Measurements from ENCODE around the gene PPIE. TPM values are rescaled to one million over a fixed set of nuclear protein-coding genes. Genes with fewer than 3 reads are reported as not detected.
A peak's percentile ranks its signal among the peaks of the same experiment; 100 is the strongest.

The PPIE gene
- total RNA-seq, 1 donor from 2014 or later, result 41.7 TPM

DNA sequence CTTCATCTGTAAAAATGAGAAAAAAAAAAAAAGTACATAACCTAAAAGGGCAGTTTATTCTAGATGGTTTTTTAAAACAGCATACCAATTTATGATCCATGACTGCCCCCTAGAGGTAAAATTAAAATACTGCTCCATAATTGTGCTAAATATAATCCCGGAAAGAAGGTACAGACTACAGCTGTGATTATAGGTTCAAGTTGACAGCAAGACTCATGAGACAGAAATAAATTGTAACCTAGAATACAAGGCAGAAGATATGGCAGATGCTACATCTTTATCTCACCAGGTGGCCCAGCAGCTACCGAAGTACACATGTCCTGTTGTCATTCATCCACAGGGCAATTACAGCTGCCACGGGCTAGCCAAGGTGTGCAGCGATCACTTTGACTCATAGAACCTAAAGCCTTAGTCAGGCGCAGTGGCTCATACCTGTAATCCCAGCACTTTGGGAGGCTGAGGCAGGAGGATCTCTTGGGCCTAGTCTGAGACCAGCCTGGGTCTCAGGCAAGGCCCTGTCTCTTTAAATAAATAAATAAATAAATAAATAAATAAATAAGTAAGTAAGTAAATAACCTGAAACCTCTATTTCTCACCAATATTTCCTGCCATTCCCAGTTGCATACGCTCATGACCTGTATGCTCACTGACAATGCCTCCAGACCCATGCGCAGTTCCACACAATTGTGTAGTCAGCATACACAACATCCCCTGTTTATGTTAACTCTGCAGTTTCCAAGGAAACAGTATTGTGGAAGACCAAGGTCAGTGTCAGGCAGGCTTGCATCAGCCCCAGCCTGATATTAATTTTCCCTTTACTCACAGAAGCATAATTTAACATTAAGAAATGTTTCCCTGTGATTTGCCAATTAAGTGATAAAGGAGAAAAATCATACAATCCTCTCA is 18.3 kb upstream of the PPIE start:
- peak; percentile 78 for DNase-seq

DNA sequence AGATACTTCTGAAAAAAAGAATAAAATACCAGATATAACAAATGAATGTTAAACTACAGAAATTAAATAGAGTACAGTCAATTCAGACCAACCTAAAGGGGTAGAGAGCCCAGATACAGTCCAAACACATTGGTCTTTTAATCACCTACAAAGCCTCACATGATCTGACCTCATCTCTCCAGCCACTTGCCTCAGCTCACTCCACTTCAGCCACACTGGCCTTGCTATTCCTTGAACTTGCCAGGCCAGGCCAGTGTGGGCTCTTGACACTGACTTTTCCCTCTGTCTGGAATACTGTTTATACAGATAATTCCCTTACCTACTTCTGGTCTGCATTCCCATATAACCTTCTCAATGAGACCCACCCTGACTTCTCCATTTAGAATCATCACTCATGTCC is 17.0 kb upstream of the PPIE start:
- DNase-seq, result no peak

DNA sequence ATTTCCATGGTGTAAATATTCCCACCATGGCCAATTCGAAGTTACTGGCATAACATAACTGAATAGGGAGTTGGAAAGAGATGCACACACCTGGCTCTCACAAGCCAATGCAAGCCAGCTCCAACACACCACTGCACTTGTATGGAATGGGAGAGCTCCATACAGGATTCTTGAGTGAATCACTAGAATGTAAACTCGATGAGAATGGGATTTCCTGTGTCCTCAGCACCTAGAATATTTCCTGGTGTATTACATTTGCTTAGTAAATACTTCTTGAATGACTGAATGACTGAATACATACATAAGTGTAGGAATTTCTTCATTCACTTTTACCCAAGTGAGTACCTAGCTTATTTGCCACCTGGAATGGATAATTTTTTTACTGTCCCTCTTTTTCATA is 16.2 kb upstream of the PPIE start:
- peak; percentile 5 for DNase-seq

DNA sequence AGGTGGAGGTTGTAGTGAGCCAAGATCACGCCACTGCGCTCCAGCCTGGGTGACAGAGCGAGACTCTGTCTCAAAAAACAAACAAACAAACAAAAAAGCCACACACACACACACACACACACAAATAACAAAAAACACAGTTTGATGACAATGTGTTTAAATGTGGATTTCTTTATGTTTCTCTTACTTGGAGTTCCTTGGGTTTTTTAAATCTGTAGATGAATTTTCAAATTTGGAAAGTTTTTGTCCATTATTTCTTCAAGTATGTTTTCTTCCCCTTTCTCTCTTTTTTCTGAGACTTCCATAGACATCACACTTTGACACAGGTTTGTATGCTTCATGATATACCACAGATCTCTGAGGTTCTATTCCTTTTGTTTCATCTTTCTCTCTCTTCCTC is 12.1 kb upstream of the PPIE start:
- no peak for DNase-seq

DNA sequence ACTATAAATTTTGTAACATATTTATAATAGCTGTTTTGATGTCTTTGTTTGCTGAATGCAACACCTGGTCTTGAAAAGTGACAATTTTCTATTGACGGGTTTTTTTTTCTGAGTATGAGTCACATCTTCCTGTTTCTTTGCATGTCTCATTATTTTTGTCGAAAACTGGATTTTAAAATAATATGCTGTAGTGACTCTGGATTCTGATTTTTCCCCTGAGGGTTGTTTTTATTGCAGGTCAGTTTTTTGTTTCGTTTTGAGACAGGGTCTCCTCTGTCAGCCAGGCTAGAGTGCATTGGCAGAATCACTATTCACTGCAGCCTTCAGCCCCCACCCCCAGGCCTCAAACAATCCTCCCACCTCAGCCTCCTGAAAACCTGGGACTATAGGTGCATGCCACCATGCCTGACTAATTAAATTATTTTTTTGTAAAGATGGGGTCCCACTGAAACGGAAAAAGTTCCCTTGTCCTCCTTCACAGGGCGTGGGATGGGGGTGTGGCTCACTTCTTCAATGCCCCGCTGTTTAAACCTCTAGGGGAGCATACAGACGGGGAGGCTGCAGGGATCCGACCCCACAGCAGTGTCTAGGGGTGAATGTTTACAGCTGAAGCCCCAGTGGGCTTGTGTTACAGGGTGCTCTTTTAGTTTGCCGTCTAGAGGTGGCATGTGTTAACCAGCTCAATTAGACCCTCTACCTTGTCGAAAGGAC is 11.3 kb upstream of the PPIE start:
- peak; percentile 26 for DNase-seq

DNA sequence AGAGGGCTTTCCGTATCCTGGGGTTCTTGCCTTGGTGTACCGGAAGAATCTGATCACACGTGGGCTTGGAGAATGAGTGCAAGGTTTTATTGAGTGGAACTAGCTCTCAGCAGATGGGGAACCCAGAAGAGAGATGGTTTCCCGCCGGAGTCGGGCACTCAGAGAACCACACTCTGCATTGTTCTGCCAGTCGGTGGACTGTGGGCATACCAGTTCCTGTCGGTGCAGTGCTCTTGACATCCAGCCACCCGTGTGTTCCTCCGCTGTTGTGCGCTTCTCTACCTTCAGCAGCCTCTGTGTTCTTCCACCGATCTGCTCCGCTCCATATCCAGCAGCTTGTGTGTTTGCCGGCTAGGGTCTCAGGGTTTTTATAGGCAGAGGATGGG is 10.8 kb upstream of the PPIE start:
- no peak for DNase-seq

DNA sequence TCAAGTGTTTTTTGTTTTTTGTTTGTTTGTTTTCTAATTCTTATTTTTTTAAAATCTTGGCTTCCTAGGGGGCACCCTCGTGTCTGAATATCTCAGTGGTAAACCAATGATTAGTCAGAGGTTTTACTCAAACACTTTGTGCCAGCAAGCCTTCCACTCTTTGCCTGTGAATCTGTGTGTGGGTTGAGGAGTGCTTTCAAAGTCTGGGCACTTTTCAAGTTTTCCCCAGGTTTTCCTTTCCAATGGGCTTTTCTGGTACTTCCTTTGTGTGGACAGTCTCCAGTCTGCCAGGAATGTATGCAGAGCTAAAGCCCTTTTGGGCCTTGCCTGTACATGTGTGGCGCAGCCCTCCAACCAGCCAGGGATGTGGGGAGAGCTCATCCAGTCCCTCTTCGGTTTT is 9.7 kb upstream of the PPIE start:
- DNase-seq, result no peak

DNA sequence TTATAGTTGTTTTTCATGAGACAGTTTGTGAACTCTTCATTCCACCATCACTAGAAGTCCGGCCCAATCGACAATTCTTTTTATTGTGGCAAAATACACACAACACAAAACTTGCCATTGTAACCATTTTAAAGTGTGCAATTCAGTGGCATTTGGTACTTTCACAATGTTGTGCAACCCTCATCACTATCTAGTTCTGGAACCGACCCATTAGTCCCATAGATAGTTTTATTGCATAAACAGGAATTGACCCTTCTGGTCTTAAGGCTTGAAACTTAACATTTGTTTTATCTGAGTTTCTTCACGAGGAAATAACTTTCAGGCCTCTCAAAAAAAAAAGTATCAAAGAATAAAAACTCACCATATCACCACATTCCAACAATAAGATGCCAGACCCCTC is 8.8 kb upstream of the PPIE start:
- no peak for DNase-seq

DNA sequence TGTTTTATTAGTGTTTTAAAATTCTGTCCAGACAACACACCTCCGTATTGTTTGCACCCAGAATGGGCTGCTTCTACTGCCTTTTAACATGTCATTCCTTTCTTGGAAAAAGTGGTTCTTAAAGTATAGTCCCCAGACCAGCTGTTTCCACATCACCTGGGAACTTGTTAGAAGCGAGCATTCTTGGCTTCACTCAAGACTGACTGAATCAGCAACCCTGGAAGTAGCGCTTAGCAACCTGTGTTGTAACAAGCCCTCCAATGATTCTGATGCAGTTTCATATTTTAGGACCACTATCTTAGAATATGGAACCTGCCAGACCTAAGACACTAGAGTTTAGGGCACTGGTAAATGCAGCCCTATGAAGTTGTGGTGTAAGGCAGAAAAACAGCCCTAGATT is 6.0 kb upstream of the PPIE start:
- no peak for DNase-seq

DNA sequence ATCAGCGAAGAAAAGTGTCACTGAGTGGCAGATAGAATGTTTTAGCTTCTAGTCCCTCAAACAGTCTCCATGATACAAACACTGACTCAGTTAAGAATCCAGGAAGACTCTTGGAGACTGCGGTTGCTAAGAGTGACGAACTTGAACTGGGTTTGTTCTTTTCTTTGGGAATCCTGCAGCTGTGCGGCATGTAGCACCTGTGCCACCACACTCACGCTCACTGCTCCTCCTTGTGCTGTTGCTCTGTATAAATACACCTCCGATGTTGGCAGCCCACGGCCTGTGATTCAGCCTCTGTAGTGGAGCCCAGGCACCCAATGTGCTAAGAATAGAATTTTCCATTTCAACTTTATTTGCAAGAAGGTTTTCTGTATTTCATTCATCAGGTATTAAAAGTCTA is 5.5 kb upstream of the PPIE start:
- DNase-seq, result no peak

DNA sequence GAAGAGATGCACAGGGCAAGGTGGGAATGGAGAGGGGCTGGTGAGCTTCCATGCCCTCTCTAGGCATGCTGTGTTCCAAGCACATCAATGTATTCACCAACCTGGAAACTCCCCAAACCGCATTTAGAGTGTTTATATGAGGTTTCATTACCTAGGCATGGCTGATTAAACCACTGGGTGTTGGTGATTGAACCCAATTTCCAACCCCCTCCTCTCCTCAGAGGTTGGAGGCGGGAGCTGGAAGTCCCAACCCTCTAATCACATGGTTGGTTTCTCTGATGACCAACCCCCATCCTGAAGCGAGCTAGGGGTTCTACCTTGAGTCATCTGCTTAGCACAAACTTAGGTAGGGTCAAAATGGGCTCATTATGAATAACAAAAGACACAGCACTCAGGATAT is 3.0 kb upstream of the PPIE start:
- no peak for DNase-seq

DNA sequence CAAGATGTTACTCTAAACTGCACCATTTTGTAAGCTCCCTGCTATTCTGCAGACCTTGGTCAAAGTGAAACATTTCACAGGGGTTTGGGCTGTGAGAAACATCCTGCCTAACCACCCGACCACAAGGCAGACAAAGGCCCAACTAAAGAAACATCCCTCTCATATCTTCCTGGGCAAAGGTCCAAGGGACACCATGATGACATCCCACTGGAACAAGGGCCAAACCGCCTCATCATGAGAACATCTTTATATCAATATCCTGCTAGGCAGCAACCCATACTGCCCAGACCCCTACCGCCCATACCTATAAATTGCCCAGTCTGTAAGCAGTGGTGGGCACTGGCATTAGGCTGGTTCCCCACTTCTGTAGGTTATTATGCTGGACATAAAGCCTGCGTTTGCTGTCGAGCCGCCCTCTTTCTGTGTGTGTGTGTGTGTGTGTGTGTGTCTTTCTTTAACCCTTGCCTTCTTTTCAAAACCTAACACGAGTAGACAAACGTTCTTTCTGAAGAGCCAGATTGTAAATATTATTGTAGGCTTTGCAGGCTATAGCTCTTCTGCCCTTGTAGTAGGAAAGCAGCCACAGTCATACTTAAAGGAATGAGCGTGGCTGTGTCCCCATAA is 1.0 kb upstream of the PPIE start:
- no peak for DNase-seq

DNA sequence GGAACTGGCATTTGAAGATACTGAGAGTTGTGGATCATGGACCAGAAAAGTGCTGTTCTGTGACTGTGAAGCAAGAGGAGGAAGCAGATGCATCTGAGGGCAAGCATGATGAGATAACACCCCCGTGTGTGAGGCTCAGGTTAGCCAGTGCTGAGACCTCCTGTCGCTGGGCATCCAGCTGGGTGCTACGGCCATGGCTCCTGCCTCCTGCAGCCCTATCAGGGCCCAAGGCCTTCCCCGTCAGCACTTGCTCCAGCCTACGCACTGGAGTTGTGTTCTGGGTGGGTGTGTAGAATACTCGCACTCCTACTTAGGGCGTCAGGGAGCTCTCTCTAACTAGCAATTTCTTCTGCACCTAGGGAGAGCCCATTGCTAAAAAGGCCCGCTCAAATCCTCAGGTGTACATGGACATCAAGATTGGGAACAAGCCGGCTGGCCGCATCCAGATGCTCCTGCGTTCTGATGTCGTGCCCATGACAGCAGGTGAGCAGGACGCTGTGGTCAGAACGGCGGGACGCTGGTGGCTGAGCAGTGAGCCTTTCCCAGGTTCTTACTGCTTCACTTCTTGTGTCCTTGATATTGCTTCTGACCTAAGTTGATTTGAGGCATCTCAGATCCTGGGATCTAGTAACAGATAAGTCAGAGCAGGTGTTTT is 6.5 kb downstream of the PPIE start:
- DNase-seq, result no peak

DNA sequence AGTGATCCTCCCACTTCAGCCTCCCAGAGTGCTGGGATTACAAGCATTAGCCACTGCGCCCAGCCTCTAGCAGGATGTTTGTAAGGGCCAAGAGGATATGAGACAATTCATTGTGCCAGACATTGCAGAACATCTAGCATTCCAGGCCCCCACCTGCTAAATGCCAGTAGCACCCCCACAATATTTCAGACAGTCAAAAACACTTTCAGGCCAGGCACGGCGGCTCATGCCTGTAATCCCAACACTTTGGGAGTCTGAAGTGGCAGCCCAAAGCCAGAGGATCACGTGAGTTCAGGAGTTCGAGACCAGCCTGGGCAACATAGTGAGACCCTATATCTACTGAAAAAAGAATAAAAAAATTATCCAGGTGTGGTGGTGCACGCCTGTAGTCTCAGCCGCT is 12.9 kb downstream of the PPIE start:
- DNase-seq, result peak; percentile 43

DNA sequence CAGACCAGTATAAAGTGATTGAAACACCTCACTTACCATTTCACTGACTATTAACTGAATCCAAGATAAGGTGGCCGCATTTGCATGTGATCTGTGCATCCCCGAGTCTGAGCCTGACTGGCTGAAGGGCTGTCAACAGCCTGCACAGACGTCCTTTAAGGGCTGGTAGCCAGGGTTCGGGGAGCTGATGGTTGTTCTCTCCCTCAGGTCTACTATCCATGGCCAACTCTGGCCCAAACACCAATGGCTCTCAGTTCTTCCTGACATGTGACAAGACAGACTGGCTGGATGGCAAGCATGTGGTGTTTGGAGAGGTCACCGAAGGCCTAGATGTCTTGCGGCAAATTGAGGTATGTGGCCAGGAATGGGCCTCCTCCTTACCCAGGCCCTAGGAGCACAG is 14.0 kb downstream of the PPIE start:
- DNase-seq, result no peak

DNA sequence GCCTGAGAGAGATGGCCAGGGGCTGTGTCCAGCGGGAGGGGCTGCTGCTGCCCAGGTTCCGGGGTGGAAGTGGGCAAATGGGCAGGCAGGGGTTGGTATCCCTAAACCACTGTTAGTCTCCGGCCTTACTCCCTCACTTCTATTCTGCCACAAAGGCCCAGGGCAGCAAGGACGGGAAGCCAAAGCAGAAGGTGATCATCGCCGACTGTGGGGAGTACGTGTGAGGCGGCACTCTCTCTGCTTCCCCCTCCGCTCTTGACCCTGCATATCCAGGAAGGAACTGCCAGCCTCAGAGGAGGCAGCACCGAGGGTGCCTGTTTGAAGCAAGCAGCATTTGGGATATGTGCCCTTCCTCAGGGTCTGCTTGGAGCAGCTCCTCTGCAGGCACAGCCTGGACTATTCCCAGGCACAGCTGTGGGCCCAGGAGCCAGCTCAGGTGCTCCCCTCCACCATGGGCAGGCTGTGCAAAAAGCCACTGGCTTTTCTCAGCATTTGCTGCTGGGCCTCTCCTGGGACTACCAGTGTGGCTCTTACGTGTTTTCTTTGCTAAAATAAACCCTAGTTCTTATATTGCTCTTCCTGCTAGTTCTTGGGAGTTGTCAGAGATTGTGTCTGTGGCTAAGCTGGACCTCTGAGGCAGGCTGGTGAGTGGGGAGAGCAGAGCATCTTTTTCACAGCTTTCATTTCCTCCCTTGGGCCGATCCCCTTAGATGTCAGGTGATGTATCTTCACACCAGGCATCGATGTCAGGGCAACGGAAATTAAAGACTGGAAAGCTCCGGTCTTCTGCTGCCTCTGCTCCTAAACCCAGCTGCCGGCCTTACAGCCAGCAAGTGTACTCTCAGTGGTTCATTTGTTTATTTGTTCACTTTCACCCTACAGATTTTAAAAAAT is 14.7 kb downstream of the PPIE start:
- no peak for DNase-seq

DNA sequence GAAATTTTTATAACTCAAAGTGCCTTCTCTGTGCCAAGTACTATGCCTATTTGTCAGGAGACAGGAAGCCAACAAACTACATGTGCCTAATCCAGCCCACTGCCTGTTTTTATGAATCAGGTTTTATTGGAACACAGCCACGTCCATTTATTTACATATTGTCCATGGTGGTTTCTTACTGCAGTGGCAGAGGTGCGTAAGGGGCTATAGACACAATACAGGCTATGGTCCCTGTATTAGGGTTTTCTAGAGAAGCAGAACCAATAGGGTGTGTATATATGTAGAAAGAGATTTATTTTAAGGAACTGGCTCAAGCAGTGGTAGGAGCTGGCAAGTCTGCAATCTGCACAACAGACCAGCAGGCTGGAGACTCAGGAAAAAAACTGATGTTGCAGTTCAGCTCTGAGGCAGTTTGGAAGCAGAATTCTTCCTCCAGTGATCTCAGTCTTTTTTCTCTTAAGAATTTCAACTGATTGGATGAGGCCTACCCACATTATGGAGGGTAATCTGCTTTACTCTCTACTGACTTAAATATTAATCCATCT is 15.4 kb downstream of the PPIE start:
- peak; percentile 84 for DNase-seq

DNA sequence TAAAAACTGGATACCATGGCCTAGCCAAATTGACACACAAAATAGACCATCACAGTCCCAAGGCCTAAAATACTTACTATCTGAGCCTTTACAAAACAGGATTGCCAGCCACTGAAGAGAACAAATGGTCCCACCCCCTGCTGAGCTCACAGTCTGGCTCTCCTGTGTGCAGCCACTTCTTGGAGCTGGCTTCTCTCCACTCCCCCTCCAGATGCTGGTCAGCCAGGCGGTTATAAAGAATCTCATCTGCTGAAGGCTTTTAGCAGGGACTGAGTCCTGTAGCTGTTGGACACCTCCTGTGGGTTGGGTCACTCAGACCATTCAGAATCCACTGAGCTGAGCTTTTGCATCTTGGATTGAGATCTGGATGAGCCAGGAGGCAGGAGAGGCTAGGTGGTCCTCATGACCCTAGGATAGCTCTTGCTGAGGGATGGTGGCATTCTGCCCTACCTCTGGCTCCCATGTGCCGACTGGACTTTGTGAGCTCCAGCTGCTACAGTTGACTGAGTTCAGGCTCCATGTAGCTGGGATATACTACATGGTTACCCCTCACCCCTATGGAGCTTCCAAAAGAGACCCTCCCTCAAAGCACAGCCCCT is 16.3 kb downstream of the PPIE start:
- no peak for DNase-seq

DNA sequence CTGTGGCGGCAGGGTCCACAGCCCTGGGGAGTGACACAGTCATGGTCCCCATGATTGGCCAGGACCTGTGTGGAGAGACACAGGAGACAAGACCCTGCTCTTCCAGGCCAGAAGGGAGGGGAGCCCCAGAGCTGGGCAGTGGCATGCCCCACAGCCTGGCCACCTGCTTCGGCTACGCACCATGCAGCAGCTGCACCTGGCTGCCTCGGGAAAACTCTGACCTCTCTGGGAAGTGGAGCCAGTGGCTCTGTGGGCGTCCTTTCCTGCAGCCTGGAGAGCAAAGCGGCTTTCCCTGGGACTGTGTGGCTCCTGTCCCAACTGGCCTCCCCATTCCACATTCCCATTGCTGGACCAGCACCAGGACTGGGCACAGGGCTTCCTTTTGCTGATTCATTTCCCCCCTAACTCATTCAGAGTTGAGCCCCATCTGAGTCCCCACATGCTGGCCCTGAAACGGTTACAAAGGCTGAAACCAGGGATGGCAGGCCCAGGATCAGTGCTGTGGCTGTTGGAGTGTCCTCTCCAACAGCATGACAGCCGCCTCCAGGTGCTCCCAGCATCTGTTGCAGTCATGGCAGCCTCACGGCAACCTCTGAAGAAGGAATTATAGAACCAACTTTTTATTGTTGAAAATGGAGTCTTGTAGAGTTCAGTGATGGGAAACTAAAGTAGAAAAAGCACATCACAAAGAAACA is 17.4 kb downstream of the PPIE start:
- peak; percentile 20 for DNase-seq

DNA sequence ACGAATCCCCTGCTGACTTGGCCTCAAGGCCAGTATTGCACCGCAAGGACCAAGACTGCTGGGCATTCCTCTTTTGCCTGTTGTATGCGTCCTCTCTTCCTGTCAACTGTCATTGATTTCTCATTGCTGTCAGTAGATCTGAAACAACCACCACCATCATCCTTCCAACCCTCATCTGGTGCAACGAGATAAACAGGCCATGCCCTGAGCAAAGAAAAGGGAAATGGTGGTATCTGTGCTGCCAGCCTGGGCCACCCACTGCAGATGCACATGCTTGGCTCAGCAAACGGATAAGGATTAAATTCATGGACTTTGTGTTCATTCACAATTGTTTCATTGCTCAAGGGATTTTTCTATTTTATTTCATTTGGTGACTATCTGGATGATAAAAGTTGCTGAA is 18.8 kb downstream of the PPIE start:
- no peak for DNase-seq
